K562 treated with DMSO at 1 percent for 12 hours (cell line): ENCODE data around the gene TMEM50A. TPM values are rescaled to one million over a fixed set of nuclear protein-coding genes. Genes with fewer than 3 reads are reported as not detected.

Source experiments
- total RNA-seq: library from RNA; unstranded; fragments of 300-600 nt; gene quantifications from 2 replicates; pipeline ENCODE4 v1.2.3, GENCODE V29; 2022; ENCODE audit not compliant: insufficient read depth

The TMEM50A gene
- total RNA-seq: 91.4 and 128 TPM in 2 replicates

GRCh38 chr1:25338188-25338981, at the start of gene TMEM50A:
TMEM50A (plus strand) TSS chr1:25338334; CDS start chr1:25340487, 2,153 bp downstream.

Other genes starting within 250 kb of the TMEM50A start
- gene SYF2, start 105.8 kb upstream of the TMEM50A start, total RNA-seq: 65.3 and 91.5 TPM in 2 replicates
- 78.5 and 191 TPM in 2 replicates for gene RSRP1, start 90.9 kb upstream of the TMEM50A start, total RNA-seq
- 6.8 TPM in 2 replicates for gene RHD, start 65.8 kb upstream of the TMEM50A start, total RNA-seq
- 11.7 and 14.0 TPM in 2 replicates for gene RHCE, start 82.5 kb downstream of the TMEM50A start, total RNA-seq
- 10.3 and 20.5 TPM in 2 replicates for gene MACO1, start 92.6 kb downstream of the TMEM50A start, total RNA-seq
- 22.4 and 39.1 TPM in 2 replicates for gene LDLRAP1, start 205.3 kb downstream of the TMEM50A start, total RNA-seq